Stimulated activated CD8-positive, alpha-beta memory T cell treated with anti-CD3 and anti-CD28 coated beads, Interleukin-7, amount 100 ng/mL, for 1 hour (primary cell): ENCODE results near the gene ITGB8.
"Not testable (repeated sequence)": the region's sequence is repeated elsewhere in the genome, so short reads cannot be mapped to it uniquely, and the experiment has no call there.

Experiments used
- DNase-seq, 2 donors: peaks; one replicate each; pipeline ENCODE4 v3.0.0-alpha.2; 2020; ENCODE audit warnings: low read depth in 2 of 2

ITGB8 gene

GRCh38 chr7:20330239-20330927 lies at the start of gene ITGB8:
TSS of gene ITGB8 (plus strand) at chr7:20330900. CDS start at chr7:20331807, 907 bp downstream.
- no peak for DNase-seq

GRCh38 chr7:20282959-20283358 lies 47.7 kb upstream of the ITGB8 start:
- no peak for DNase-seq

GRCh38 chr7:20283385-20283784 lies 47.3 kb upstream of the ITGB8 start:
- DNase-seq, result no peak

GRCh38 chr7:20284003-20284770 lies 46.5 kb upstream of the ITGB8 start:
- DNase-seq, result no peak

- no peak for DNase-seq
These were observed 45.9 kb upstream of the ITGB8 start for GRCh38 chr7:20284771-20285143.

- DNase-seq, result no peak
These were observed 43.4 kb upstream of the ITGB8 start for GRCh38 chr7:20287317-20287716.

- no peak for DNase-seq
These were observed 42.7 kb upstream of the ITGB8 start for GRCh38 chr7:20288036-20288435.

- DNase-seq, result no peak
These were observed 40.1 kb upstream of the ITGB8 start for GRCh38 chr7:20290505-20291111.

- no peak for DNase-seq
These were observed 37.4 kb upstream of the ITGB8 start for GRCh38 chr7:20293336-20293735.

GRCh38 chr7:20296444-20296843 lies 34.3 kb upstream of the ITGB8 start:
- DNase-seq, result no peak

GRCh38 chr7:20296901-20297300 lies 33.8 kb upstream of the ITGB8 start:
- DNase-seq, result no peak

GRCh38 chr7:20298486-20298901 lies 32.2 kb upstream of the ITGB8 start:
- DNase-seq, result no peak

- no peak for DNase-seq
These were observed 31.6 kb upstream of the ITGB8 start for GRCh38 chr7:20299145-20299544.

GRCh38 chr7:20299647-20300312 lies 30.9 kb upstream of the ITGB8 start:
- no peak for DNase-seq

- DNase-seq, result no peak
These were observed 29.3 kb upstream of the ITGB8 start for GRCh38 chr7:20301311-20301939.

- not testable (repeated sequence) for DNase-seq
These were observed 28.4 kb upstream of the ITGB8 start for GRCh38 chr7:20302300-20302699.

- no peak for DNase-seq
These were observed 27.8 kb upstream of the ITGB8 start for GRCh38 chr7:20302891-20303290.

- DNase-seq, result no peak
These were observed 26.3 kb upstream of the ITGB8 start for GRCh38 chr7:20304366-20304765.

- no peak for DNase-seq
These were observed 25.0 kb upstream of the ITGB8 start for GRCh38 chr7:20305726-20306125.

- no peak for DNase-seq
These were observed 24.3 kb upstream of the ITGB8 start for GRCh38 chr7:20306180-20306946.

GRCh38 chr7:20307119-20307518 lies 23.6 kb upstream of the ITGB8 start:
- no peak for DNase-seq
